IMR-90 (cell line): Measurements from ENCODE around the gene CTDSP2. TPM values are rescaled to one million over a fixed set of nuclear protein-coding genes. Genes with fewer than 3 reads are reported as not detected.

Experiments
- ATAC-seq: fragments of 200-7000 bp; cut with Tn5 transposase; 2 replicates; pipeline ENCODE4 v1.9.1; 2020; ENCODE audit warnings: low read depth, mild to moderate bottlenecking, moderate library complexity
- BruUV-seq: library from RNA; stranded (reverse); fragments of 400-500 nt; replicated peaks from 2 replicates; lab custom pipeline; 2021; lab: Mats Ljungman, UMichigan
- CTCF ChIA-PET: fragments of 300-600 bp; formaldehyde crosslinking; extraction: SDS; loops from one replicate; lab custom pipeline; 2021; ENCODE audit warnings: antibody characterized with exemption; lab: Yijun Ruan, JAX
- POLR2A ChIA-PET: fragments of 300-600 bp; sonication (Branson Sonifier 250); formaldehyde crosslinking; loops from one replicate; lab custom pipeline; 2022; ENCODE audit warnings: antibody characterized with exemption; ENCODE audit not compliant: unreplicated experiment; lab: Charles Lee
- DNase-seq: peaks from one replicate; pipeline ENCODE4 v3.0.0; 2013
- H2AFZ ChIP-seq: replicated peaks from 2 replicates; pipeline ENCODE3; 2013; ENCODE audit warnings: low read length, mild to moderate bottlenecking; ENCODE audit not compliant: poor library complexity
- H2AK5ac ChIP-seq: 2 replicates; pipeline ENCODE4 v1.6.1; 2013; ENCODE audit warnings: low read depth, low read length, inconsistent platforms
- H2AK9ac ChIP-seq: replicated peaks from 2 replicates; pipeline ENCODE3; 2013; ENCODE audit warnings: mild to moderate bottlenecking, low read depth, low read length, moderate library complexity; ENCODE audit not compliant: poor library complexity
- H2BK120ac ChIP-seq: 2 replicates; pipeline ENCODE4 v1.6.1; 2013; ENCODE audit warnings: low read depth, low read length, inconsistent platforms
- H2BK15ac ChIP-seq: 3 replicates; pipeline ENCODE4 v1.6.1; 2013; ENCODE audit warnings: low read depth, low read length, inconsistent platforms
- H2BK20ac ChIP-seq: 2 replicates; pipeline ENCODE4 v1.6.1; 2013; ENCODE audit warnings: low read depth, mild to moderate bottlenecking, inconsistent platforms, low read length, moderate library complexity
- H2BK5ac ChIP-seq: 2 replicates; pipeline ENCODE4 v1.6.1; 2013; ENCODE audit warnings: mild to moderate bottlenecking, low read depth, low read length, inconsistent platforms; ENCODE audit not compliant: poor library complexity, severe bottlenecking
- H3K14ac ChIP-seq: replicated peaks from 2 replicates; pipeline ENCODE4 v1.6.1; 2013; ENCODE audit warnings: low read depth, low read length, inconsistent platforms
- H3K18ac ChIP-seq: 2 replicates; pipeline ENCODE4 v1.6.1; 2013; ENCODE audit warnings: low read depth, low read length, control low read depth
- H3K23ac ChIP-seq: 2 replicates; pipeline ENCODE4 v1.6.1; 2013; ENCODE audit warnings: low read depth, low read length, inconsistent platforms
- H3K27ac ChIP-seq: 2 replicates; pipeline ENCODE4 v1.5.1; 2013; ENCODE audit warnings: mild to moderate bottlenecking, control low read depth, low read length; ENCODE audit not compliant: insufficient read depth
- H3K27me3 ChIP-seq: 2 replicates; pipeline ENCODE4 v1.6.1; 2013; ENCODE audit warnings: low read length; ENCODE audit not compliant: control insufficient read depth, insufficient read depth
- H3K36me3 ChIP-seq: 2 replicates; pipeline ENCODE4 v1.6.1; 2013; ENCODE audit warnings: low read length, mixed read lengths; ENCODE audit not compliant: control insufficient read depth, insufficient read depth
- H3K4ac ChIP-seq: 2 replicates; pipeline ENCODE4 v1.6.1; 2013; ENCODE audit warnings: low read depth, low read length, inconsistent platforms
- H3K4me1 ChIP-seq: 2 replicates; pipeline ENCODE4 v1.6.1; 2013; ENCODE audit warnings: low read length, mixed read lengths; ENCODE audit not compliant: control insufficient read depth, insufficient read depth
- H3K4me2 ChIP-seq: 2 replicates; pipeline ENCODE4 v1.6.1; 2013; ENCODE audit warnings: low read depth, mild to moderate bottlenecking, control low read depth, low read length, moderate library complexity
- H3K4me3 ChIP-seq: 2 replicates; pipeline ENCODE4 v1.5.1; 2013; ENCODE audit warnings: low read depth, mild to moderate bottlenecking, control low read depth, low read length, moderate library complexity; ENCODE audit not compliant: insufficient read depth
- H3K56ac ChIP-seq: 2 replicates; pipeline ENCODE4 v1.6.1; 2013; ENCODE audit warnings: low read length, inconsistent platforms; ENCODE audit not compliant: insufficient read depth; ENCODE audit errors: extremely low read depth
- H3K79me1 ChIP-seq, 2 experiments: 2 replicates each; pipeline ENCODE4 v1.6.1; 2013; ENCODE audit warnings: low read length in 2 of 2, inconsistent platforms in 1 of 2, low read depth in 1 of 2
- H3K9ac ChIP-seq: 2 replicates; pipeline ENCODE4 v1.6.1; 2013; ENCODE audit warnings: low read depth, low read length, control low read depth
- H3K9me1 ChIP-seq: 2 replicates; pipeline ENCODE4 v1.6.1; 2013; ENCODE audit warnings: low read length, inconsistent platforms; ENCODE audit not compliant: insufficient read depth
- H3K9me3 ChIP-seq: 2 replicates; pipeline ENCODE4 v1.6.1; 2013; ENCODE audit warnings: low read length; ENCODE audit not compliant: control insufficient read depth, insufficient read depth
- H4K20me1 ChIP-seq: 2 replicates; pipeline ENCODE4 v1.6.1; 2013; ENCODE audit warnings: low read length, inconsistent platforms; ENCODE audit not compliant: insufficient read depth
- H4K5ac ChIP-seq: 2 replicates; pipeline ENCODE4 v1.6.1; 2013; ENCODE audit warnings: mild to moderate bottlenecking, low read depth, low read length, control low read depth
- H4K8ac ChIP-seq, 2 experiments: 2 replicates each; pipeline ENCODE4 v1.6.1; 2013; ENCODE audit warnings: low read depth in 2 of 2, low read length in 2 of 2, control low read depth in 1 of 2, inconsistent platforms in 1 of 2
- H4K91ac ChIP-seq: 2 replicates; pipeline ENCODE4 v1.6.1; 2013; ENCODE audit warnings: low read depth, low read length, inconsistent platforms; ENCODE audit not compliant: insufficient read depth
- BHLHE40 ChIP-seq: fragments of 150-350 bp; IDR thresholded peaks from 2 replicates; pipeline ENCODE4 v1.6.1; 2016; ENCODE audit warnings: mild to moderate bottlenecking, low read depth, low read length
- CEBPB ChIP-seq: IDR thresholded peaks from 2 replicates; pipeline ENCODE4 v1.6.1; 2012; ENCODE audit warnings: low read depth, low read length, improper control_type of control experiment
- CHD1 ChIP-seq: IDR thresholded peaks from 2 replicates; pipeline ENCODE4 v1.6.1; 2012; ENCODE audit warnings: low read depth, low read length, improper control_type of control experiment
- CTCF ChIP-seq: conservative IDR thresholded peaks from 2 replicates; pipeline ENCODE4 v1.5.1; 2012; ENCODE audit warnings: mild to moderate bottlenecking, low read depth, low read length, improper control_type of control experiment
- ELK1 ChIP-seq: fragments of 150-350 bp; IDR thresholded peaks from 2 replicates; pipeline ENCODE4 v1.6.1; 2016; ENCODE audit warnings: low read depth, mild to moderate bottlenecking, low read length, moderate library complexity, borderline replicate concordance
- FOS ChIP-seq: fragments of 150-350 bp; IDR thresholded peaks from 2 replicates; pipeline ENCODE4 v1.6.1; 2016; ENCODE audit warnings: low read depth, low read length
- MAFK ChIP-seq: IDR thresholded peaks from 2 replicates; pipeline ENCODE4 v1.6.1; 2012; ENCODE audit warnings: low read depth, low read length, improper control_type of control experiment
- MXI1 ChIP-seq: IDR thresholded peaks from 2 replicates; pipeline ENCODE4 v1.6.1; 2012; ENCODE audit warnings: low read depth, mild to moderate bottlenecking, low read length, moderate library complexity, borderline replicate concordance
- NFE2L2 ChIP-seq: fragments of 150-350 bp; IDR thresholded peaks from 2 replicates; pipeline ENCODE4 v1.6.1; 2016; ENCODE audit warnings: low read depth, mild to moderate bottlenecking, low read length
- POLR2A ChIP-seq: IDR thresholded peaks from 2 replicates; pipeline ENCODE4 v1.6.1; 2012; ENCODE audit warnings: mild to moderate bottlenecking, low read depth, low read length
- RAD21 ChIP-seq: IDR thresholded peaks from 2 replicates; pipeline ENCODE4 v1.6.1; 2012; ENCODE audit warnings: low read length, improper control_type of control experiment
- RCOR1 ChIP-seq: IDR thresholded peaks from 2 replicates; pipeline ENCODE4 v1.6.1; 2012; ENCODE audit warnings: mild to moderate bottlenecking, low read length, improper control_type of control experiment; ENCODE audit not compliant: insufficient replicate concordance
- RFX5 ChIP-seq: IDR thresholded peaks from 2 replicates; pipeline ENCODE4 v1.8.0; 2012; ENCODE audit warnings: low read depth, mild to moderate bottlenecking, low read length, moderate library complexity
- SMC3 ChIP-seq: fragments of 150-350 bp; IDR thresholded peaks from 2 replicates; pipeline ENCODE4 v1.6.1; 2016; ENCODE audit warnings: low read depth, mild to moderate bottlenecking, antibody characterized with exemption, low read length, moderate library complexity
- USF2 ChIP-seq: fragments of 150-350 bp; IDR thresholded peaks from 2 replicates; pipeline ENCODE4 v1.6.1; 2017; ENCODE audit warnings: mild to moderate bottlenecking, antibody characterized with exemption, low read length, low read depth
- WGBS, 2 experiments: methylation state at CpG; one replicate each; pipeline versions ENCODE4 v1.1.5 to v1.1.7; 2013; ENCODE audit warnings: missing lambda C conversion rate in 2 of 2; ENCODE audit not compliant: insufficient read length in 1 of 2; ENCODE audit errors: extremely low coverage in 2 of 2; 5-methylcytosine and 5-hydroxymethylcytosine counted together
- dilution Hi-C: fragments of 300-500 bp; cut with HindIII; formaldehyde crosslinking; loops from one replicate; pipeline ENCODE4 v1.14.3; 2018; ENCODE audit warnings: low sequenced_read_pairs; ENCODE audit not compliant: unreplicated experiment
- in situ Hi-C: fragments of 300-500 bp; cut with MboI; formaldehyde crosslinking; loops from 3 replicates; pipeline ENCODE4 v1.14.3; 2019; ENCODE audit warnings: low sequenced_read_pairs, inconsistent platforms, mixed read lengths
- intact Hi-C: fragments of 100-400 bp; cut with micrococcal nuclease; formaldehyde crosslinking; loops from 2 replicates; pipeline ENCODE4 v1.10.0; 2022
- polyA plus RNA-seq, 3 experiments: library from polyadenylated mRNA; depleted of rRNA; stranded (reverse); fragments of >200 nt; gene quantifications; 2 replicates each; pipeline ENCODE4 v1.2.3, GENCODE V29; 2012; ENCODE audit warnings: low replicate concordance in 1 of 3
- total RNA-seq: library from RNA; depleted of rRNA; stranded (reverse); fragments of >200 nt; gene quantifications from 2 replicates; pipeline ENCODE4 v1.2.3, GENCODE V29; 2012

The CTDSP2 gene
- total and polyA plus RNA-seq, 2 of the 4 experiments (the other 2 are of a cell fraction): 114 to 156 TPM

GRCh38 chr12:57771873-57772428, 74.6 kb downstream of the CTDSP2 start, which contains the start of gene METTL1:
Gene METTL1 (minus strand): TSS chr12:57772105. CDS start chr12:57772083, 22 bp downstream.
- 0 out of 2 replicates have a peak within 1 kb of the TSS, but pooled peaks have one; percentile 8 for H2BK20ac ChIP-seq
- in situ Hi-C loops (no loop called here), dilution Hi-C loops (no loop called here), intact Hi-C loops (no loop called here)
- DNase-seq (peak; percentile 97), ATAC-seq (peak; percentile 93)
- H2AK5ac ChIP-seq: peak within 1 kb of the TSS; percentile 91
- peak within 1 kb of the TSS; percentile 91 for H4K5ac ChIP-seq
- no TSS peak for BruUV-seq
- peak within 1 kb of the TSS; percentile 86 for H2BK120ac ChIP-seq
- H4K20me1 ChIP-seq: no peaks in the 10 kb centered on the region
- peak within 1 kb of the TSS; percentile 97 for H2AK9ac ChIP-seq
- POLR2A ChIA-PET: interaction anchor here (0.9 kb wide), 1 partner anchor 27 kb away, joined by 4 read pairs; the partner anchor contains the start of gene TSPAN31
- H3K27me3 ChIP-seq: peaks cover 1% of the 10 kb centered on the region
- H3K9ac ChIP-seq: peak within 1 kb of the TSS; percentile 99
- peak within 1 kb of the TSS; percentile 98 for H3K4ac ChIP-seq
- H2BK5ac ChIP-seq: peak within 1 kb of the TSS; percentile 78
- H3K23ac ChIP-seq: peak within 1 kb of the TSS; percentile 98
- H3K4me1 ChIP-seq: peaks cover 6% of the 10 kb centered on the region; the same call in 1 of the 2 replicates
- H4K8ac ChIP-seq: peak within 1 kb of the TSS; percentile 93 to 99
- H3K56ac ChIP-seq: peak within 1 kb of the TSS; percentile 88
- H4K91ac ChIP-seq: peak within 1 kb of the TSS; percentile 95
- H2AFZ ChIP-seq: peak within 1 kb of the TSS; percentile 99
- peak within 1 kb of the TSS; percentile 82 for H3K27ac ChIP-seq
- peak within 1 kb of the TSS; percentile 95 for H3K4me2 ChIP-seq
- no peaks in the 10 kb centered on the region for H3K9me3 ChIP-seq
- CTCF ChIA-PET: no interaction called here
- H3K79me1 ChIP-seq: peaks cover 16 to 29% of the 10 kb centered on the region in 2 experiments; a peak in 3 of 4 replicates
- peaks cover 3% of the 10 kb centered on the region for H3K36me3 ChIP-seq
- peaks cover 9% of the 10 kb centered on the region for H3K9me1 ChIP-seq
- H2BK15ac ChIP-seq: peak within 1 kb of the TSS; percentile 78; the same call in 2 of the 3 replicates
- H3K14ac ChIP-seq: peak within 1 kb of the TSS; percentile 95
- H3K18ac ChIP-seq: peak within 1 kb of the TSS; percentile 62
- H3K4me3 ChIP-seq: peak within 1 kb of the TSS; percentile 78
- 0% methylated on average over 14 of the region's 28 CpGs; no CpG with 5 or more reads in 1 of the 2 experiments for WGBS, 2 experiments
- no peak for TF ChIP-seq FOS
- no peak for TF ChIP-seq SMC3
- TF ChIP-seq CHD1: 0 out of 2 replicates have a peak, but pooled peaks have one; percentile 80
- no peak for TF ChIP-seq MAFK
- TF ChIP-seq RFX5: no peak
- no peak for TF ChIP-seq ELK1
- TF ChIP-seq RCOR1: no peak
- TF ChIP-seq POLR2A: peak; percentile 93
- no peak for TF ChIP-seq CTCF
- TF ChIP-seq USF2: peak; percentile 59; the same call in 1 of the 2 replicates
- TF ChIP-seq MXI1: peak; percentile 100
- no peak for TF ChIP-seq NFE2L2
- TF ChIP-seq BHLHE40: no peak
- TF ChIP-seq RAD21: no peak
- no peak for TF ChIP-seq CEBPB
